ENCODE results near the gene VASP.

VASP gene

DNA sequence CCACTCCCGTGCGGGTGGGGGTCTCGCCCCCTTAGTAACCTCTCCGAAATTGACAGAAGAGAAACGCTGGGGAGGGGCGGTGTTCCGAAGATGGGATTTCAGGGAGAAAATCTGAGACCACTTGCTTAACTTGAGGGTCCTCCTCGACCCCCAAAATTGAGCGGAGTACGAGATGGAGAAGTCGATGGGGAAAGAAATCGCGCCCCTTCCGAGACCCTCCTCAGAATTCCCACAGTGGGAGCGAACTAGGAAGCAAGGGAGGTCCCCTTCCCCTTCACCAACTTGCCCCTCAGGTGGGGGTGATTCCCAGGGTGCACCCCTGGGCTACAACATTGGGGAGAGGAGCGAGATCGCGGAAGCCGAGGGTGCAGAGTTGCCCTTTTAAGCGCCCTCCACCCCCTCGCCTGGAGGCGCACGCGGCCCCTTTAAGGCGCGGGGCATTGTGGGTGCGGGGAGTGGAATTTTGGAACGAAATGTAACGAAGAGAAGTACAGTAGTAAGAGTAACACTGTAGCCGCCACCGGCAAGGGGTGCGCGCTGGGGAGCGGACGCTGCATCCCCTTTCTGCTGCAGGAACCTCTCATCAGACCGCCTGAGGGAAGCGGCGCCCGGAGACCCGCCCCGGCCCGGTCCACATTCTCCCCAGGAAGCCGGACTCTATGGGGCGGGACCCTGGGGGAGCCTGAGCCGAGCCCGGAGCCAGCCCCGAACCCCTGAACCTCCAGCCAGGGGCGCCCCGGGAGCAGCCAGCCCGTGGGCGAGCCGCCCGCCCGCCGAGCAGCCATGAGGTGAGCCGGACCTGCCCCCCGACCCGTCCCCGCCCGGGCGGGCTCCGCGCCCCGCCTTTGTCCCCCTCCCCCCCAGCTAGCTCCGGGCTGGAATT lies at the start of gene VASP:
Gene VASP, plus strand, starts transcription at position 491 of the 883 bp plus-strand sequence. Its CDS starts 293 bp downstream, at position 784.
- DNase-seq = peak; percentile 93

DNA sequence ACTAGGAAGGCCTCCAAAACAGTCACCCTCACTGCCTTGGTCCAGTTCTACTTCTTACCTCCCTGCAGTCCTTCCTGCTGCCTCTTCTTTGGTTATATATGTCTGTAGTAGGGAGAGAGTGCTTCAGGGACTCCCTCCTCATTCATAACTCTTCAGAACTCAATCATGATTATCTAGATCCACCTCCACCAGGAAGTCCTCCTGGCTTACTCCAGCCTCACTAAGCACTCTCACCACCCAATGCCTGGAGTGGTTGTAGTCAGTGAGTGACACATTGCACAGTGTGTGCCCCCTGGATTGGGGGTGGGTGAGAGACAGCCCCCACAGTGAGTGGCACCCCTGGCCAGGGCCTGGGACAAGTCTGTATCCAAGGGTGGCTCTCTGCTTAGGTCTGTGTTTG lies 49.5 kb upstream of the VASP start:
- no peak for DNase-seq

DNA sequence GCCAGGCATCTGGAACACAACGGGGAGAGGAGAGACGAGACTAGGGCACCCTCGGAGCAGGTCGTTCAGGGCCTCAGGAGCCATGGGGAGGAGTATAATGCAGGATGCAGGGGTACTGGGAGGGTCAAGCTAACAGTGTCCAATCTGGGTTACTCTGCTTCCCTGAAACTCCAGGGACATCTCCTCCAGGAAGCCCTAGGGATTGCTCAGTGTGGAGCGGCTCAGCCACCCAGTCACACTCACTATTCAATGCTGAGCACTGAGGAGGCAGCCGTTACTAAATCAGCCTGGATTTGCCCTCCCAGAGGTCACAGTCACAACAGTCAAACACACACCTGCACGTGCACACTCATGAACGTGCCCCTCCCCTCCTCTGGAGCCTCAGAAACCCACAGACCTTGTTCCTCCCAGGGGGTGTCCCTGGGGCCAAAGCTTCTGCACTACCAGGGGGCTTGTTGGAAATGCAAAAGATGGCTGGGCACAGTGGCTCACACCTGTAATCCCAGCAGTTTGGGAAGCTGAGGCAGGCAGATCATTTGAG lies 46.4 kb upstream of the VASP start:
- no peak for DNase-seq

DNA sequence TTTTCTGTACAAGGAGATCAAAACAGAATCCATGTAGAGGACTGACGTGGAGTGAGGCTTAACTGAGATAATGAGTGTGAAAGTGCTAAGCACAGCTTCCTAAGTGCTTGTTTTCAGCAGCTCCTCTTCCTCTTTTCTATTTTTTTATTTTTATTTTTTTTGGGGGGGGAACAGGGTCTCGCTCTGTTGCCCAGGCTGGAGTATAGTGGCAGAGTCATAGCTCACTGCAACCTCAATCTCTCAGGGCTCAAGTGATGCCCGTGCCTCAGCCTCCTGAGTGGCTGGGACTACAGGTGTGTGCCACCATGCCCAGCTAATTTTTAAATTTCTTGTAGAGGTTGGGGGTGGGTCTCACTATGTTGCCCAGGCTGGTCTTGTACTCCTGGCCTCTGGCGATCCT lies 45.1 kb upstream of the VASP start:
- no peak for DNase-seq

DNA sequence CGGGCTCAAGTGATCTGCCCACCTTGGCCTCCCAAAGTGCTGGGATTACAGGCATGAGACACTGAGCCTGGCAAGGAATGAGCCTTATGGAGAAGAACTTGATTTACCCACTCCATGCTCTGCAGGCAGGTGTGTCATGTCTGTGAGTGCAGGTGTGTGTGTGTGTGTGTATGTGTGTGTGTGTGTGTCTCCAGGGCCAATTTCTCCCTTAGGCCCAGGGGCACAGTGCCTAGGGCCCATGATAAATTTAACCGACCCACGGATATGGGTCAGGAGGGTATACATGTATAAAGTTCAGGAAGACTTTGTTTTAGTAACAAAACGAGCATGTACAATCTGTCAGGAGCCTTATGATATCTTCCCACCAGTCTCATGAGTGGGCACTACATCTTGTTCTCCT lies 44.0 kb upstream of the VASP start:
- no peak for DNase-seq

DNA sequence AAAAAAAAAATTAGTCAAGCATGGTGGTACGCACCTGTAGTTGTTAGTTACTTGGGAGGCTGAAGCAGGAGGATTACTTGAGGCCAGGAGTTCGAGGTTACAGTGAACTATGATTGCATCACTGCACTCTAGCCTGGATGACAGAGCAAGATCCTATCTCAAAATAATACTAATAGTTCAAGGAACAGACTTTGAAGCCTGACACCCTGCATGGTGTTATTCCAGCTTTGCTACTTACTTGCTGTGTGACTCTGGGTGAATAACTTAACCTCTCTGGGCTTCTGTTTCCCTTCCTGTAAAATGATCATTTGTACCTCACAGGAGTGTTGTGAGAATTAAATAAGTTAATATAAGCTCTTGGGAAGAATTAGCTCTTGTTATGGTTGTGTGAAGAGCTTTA lies 43.0 kb upstream of the VASP start:
- DNase-seq = no peak

DNA sequence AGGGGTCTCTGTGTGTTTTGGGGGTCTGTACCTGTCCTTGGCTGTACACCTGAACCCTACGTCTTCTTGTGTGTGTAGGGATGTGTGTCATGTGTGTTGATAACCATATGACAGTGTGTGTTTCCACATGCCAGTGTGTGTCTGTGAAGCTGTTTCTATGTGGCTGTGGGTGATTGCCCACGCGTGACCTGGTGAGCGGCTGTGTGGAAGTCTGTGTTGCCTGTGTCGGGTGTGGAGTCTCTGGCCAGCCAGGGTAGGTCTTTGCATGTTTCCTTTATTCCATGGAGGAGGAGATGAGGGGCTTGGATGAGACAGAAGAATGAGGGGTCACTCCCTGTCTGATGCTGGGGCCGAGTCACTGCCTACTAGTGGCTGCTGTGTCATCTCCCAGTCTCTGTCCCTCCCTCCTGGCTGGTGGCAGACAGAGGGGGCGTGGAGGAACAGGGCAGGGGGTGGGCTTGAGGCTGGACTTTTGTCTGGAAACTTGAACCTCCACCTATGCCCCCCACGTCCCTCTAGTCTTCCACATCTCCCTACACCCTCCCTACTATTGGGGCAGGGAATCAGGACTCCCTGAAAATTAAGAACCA lies 42.3 kb upstream of the VASP start:
- DNase-seq = no peak

DNA sequence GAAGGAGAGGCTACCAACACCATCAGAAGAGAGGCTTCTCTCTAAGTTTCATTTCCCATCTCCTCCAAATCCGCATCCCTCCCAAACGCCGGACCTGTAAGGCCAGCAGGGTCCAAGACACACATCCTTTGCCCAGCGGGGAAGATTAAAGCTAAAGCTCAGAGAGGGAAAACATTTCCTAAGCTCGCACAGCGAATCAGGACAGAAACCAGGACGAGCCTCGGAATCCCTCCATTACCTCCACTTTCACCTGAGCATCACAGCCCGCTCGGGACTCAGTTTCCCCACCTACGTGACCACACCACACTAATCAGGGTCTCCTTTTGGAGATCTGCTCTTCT lies 40.2 kb upstream of the VASP start:
- DNase-seq = no peak

DNA sequence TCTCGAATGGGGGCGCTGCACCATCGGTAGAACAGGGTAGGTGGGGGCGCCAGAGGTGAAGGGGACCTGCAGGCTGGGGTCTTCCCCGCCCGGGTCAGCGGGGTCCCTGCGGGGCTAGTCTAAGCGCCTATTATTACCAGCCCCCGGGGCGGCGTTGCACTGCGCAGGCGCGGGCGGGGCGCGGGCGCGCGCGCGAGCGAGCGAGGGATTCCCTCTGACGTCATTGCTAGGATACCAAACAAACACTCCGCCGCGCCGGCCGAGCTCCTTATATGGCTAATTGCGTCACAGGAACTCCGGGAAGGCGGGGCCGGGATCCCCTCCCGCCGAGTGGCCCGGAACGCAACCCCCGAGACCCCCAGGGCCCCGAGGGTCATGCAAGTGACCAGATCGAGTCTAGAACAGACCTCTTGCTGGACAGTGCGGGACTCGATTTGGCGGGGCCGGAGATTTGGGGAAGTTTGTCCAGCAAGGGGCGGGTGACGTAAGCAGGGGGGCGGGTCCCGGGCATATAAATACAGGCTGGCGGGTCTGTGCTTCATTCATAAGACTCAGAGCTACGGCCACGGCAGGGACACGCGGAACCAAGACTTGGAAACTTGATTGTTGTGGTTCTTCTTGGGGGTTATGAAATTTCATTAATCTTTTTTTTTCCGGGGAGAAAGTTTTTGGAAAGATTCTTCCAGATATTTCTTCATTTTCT lies 39.7 kb upstream of the VASP start, which contains the start of gene FOSB:
Gene FOSB, plus strand, starts transcription at position 541 of the 703 bp plus-strand sequence. CDS start 591 bp downstream, outside the sequence.
- peak; percentile 93 for DNase-seq

DNA sequence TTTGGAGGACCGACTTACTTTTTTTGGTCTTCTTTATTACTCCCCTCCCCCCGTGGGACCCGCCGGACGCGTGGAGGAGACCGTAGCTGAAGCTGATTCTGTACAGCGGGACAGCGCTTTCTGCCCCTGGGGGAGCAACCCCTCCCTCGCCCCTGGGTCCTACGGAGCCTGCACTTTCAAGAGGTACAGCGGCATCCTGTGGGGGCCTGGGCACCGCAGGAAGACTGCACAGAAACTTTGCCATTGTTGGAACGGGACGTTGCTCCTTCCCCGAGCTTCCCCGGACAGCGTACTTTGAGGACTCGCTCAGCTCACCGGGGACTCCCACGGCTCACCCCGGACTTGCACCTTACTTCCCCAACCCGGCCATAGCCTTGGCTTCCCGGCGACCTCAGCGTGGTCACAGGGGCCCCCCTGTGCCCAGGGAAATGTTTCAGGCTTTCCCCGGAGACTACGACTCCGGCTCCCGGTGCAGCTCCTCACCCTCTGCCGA lies 39.1 kb upstream of the VASP start:
- peak; percentile 46 for DNase-seq

DNA sequence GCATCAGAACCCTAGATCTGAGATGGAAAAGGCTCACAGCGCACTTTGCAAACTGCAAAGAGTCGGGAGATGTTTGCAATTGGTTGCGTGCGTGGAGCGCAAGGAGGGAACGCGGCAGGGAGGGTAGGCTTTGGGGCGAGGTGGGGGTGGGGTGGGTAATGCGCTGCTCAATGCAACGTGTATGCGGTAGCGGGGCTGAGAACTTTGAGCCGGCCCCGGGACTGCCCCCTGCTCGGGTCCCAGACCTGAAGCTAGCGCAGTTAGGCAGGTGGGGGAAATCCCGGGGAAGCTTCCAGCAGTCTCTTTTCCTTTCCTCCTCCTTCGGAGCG lies 38.5 kb upstream of the VASP start:
- DNase-seq = no peak

DNA sequence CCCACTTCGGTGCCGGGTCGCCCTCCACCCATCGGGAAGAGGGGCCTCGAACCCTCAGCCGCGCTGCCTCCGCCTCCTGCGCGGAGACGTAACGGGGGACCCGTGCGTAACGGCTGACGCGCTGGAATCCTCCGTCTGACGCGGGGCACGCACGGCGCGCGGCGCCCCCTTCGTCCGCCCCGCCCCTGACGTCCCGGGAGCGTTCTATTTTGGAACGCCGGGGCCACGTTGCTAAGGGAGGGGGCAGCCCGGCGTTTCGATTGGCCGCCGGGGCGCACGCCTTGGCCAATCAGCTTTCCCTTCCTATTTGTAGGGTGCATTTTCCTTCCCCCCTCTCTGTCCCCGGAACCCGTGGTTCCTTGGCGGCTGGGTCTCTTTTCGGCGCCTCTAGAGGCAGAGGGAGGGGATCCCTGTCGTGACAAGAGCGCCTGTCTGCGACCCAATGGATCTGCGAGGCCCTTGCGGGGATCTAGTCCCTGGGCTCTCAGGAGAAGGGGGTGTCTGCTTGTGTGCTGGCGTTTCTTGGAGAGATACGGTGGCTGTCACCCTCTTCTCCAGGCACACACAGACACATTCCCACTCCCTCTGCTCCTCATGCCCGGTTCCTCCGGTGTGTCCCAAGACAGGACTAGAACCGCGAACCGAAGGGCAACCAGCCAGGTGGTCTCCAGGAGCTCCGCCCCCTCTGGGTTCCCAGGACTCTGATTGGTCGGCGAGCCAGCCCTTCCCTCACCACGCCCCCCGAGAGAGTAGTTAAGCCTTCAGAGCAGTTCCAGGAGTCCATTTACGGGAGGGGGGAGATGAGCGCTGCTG lies 37.9 kb upstream of the VASP start:
- DNase-seq = peak; percentile 96

DNA sequence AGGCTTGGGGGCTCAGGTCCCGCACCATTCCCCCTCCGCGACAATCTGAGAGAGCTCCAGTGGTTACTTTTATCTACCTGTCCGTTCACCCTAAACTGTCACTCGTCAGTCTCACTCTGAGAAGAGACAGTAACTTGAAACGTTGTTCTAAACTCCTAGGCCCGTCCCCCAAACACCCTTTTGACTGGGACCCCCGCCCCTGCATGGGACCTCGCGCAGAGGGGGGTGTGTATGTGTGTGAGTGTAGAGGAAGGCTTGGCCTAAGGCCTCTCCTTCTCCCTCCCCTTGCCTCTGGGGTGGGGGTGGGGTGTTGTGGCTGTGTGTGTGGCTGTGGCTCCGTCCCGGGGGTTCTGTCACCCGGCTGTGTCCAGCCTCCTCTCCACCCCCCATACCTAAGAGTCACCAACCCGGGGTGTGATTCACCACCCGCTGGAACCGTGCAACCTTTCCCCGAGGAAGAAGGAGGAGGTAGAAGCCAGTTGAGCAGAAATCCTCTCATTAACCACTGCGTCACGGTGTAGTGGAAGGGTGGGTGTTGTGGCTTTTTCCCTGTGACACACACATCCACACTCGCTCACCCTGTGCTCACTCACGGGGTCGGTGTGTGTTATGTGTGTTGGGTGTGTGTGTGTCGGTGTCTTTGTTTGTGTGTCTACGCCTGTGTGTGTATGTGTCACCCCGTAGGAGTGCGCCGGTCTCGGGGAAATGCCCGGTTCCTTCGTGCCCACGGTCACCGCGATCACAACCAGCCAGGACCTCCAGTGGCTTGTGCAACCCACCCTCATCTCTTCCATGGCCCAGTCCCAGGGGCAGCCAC lies 37.1 kb upstream of the VASP start:
- DNase-seq = no peak

DNA sequence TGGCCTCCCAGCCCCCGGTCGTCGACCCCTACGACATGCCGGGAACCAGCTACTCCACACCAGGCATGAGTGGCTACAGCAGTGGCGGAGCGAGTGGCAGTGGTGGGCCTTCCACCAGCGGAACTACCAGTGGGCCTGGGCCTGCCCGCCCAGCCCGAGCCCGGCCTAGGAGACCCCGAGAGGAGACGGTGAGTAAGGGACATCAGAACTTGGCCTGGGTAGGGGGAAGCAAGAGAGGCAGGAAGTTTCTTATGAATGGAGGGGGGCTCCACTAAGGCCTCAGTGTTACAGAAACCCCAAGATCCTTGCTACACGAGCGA lies 36.6 kb upstream of the VASP start:
- DNase-seq = no peak

DNA sequence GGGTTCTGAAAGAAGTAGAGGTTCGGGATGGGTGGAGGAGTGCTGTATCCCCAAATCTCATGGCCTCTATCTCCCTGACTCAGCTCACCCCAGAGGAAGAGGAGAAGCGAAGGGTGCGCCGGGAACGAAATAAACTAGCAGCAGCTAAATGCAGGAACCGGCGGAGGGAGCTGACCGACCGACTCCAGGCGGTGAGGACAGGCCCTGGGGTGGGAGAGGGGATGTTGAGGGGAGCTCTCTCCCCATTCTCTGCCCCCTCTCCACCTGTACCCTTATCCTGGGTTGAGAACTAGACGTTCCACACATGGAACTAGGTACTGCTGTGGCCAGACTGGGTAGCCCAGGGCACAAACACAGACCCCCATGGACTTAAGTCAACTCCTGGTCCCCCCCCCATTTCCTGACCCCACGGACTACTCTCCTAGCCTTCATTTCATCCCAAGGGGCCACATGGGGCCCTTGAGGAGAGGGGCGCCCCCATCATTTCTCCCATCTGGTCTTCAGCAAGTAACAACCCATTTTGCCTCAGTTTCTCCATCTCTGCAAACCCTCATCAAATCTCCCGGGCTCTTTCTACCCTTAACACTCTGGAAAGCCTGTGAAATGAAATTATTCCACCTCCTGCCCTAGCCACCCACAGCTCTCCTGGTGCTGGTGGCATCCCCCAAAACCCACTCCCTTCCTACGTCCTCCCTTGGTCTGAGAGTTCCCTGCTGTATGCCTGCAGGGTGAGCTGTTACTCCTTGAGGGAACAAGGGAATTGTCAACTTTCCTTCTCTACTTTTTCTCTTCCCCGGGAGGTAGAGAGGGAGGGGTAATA lies 36.0 kb upstream of the VASP start:
- DNase-seq = no peak

DNA sequence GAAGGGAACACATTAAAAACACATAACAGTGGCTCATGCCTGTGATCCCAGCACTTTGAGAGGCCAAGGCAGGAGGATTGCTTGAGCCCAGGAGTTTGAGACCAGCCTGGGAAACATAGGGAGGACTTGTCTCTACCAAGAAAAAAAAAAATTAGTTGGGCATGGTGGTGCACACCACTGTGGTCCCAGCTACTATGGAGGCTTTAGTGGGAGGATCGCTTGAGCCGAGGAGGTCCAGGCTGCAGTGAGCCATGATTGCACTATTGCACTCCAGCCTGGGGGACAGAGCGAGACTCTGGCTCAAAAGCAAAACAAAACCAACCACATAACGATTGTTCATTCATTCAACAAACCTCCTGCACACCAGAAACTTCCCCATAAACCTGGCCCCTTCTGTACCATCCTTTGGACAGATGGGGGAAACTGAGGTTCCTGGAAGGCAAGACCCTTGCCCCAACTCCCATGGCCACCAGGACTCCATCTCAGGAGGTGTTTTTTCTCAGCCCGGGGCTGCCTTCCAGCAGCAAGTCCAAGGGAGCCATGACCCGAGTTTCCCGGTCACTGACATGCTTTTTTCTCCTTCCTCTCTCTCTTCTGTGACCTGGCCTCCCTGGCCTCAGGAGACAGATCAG lies 35.2 kb upstream of the VASP start:
- no peak for DNase-seq

DNA sequence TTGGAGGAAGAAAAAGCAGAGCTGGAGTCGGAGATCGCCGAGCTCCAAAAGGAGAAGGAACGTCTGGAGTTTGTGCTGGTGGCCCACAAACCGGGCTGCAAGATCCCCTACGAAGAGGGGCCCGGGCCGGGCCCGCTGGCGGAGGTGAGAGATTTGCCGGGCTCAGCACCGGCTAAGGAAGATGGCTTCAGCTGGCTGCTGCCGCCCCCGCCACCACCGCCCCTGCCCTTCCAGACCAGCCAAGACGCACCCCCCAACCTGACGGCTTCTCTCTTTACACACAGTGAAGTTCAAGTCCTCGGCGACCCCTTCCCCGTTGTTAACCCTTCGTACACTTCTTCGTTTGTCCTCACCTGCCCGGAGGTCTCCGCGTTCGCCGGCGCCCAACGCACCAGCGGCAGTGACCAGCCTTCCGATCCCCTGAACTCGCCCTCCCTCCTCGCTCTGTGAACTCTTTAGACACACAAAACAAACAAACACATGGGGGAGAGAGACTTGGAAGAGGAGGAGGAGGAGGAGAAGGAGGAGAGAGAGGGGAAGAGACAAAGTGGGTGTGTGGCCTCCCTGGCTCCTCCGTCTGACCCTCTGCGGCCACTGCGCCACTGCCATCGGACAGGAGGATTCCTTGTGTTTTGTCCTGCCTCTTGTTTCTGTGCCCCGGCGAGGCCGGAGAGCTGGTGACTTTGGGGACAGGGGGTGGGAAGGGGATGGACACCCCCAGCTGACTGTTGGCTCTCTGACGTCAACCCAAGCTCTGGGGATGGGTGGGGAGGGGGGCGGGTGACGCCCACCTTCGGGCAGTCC lies 34.5 kb upstream of the VASP start:
- DNase-seq = no peak

DNA sequence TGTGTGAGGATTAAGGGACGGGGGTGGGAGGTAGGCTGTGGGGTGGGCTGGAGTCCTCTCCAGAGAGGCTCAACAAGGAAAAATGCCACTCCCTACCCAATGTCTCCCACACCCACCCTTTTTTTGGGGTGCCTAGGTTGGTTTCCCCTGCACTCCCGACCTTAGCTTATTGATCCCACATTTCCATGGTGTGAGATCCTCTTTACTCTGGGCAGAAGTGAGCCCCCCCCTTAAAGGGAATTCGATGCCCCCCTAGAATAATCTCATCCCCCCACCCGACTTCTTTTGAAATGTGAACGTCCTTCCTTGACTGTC lies 34.0 kb upstream of the VASP start:
- no peak for DNase-seq

DNA sequence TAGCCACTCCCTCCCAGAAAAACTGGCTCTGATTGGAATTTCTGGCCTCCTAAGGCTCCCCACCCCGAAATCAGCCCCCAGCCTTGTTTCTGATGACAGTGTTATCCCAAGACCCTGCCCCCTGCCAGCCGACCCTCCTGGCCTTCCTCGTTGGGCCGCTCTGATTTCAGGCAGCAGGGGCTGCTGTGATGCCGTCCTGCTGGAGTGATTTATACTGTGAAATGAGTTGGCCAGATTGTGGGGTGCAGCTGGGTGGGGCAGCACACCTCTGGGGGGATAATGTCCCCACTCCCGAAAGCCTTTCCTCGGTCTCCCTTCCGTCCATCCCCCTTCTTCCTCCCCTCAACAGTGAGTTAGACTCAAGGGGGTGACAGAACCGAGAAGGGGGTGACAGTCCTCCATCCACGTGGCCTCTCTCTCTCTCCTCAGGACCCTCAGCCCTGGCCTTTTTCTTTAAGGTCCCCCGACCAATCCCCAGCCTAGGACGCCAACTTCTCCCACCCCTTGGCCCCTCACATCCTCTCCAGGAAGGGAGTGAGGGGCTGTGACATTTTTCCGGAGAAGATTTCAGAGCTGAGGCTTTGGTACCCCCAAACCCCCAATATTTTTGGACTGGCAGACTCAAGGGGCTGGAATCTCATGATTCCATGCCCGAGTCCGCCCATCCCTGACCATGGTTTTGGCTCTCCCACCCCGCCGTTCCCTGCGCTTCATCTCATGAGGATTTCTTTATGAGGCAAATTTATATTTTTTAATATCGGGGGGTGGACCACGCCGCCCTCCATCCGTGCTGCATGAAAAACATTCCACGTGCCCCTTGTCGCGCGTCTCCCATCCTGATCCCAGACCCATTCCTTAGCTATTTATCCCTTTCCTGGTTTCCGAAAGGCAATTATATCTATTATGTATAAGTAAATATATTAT lies 33.3 kb upstream of the VASP start:
- DNase-seq = no peak

All from stimulated activated CD4-positive, alpha-beta T cell treated with anti-CD3 and anti-CD28 coated beads, Interleukin-15, amount 100 ng/mL, for 24 hours (primary cell).